Colon (tissue), 2 donors: Measurements from ENCODE around the gene GPC6.
A peak's percentile ranks its signal among the peaks of the same experiment; 100 is the strongest.

ENCODE experiments used
- FAIRE-seq: peaks from 2 replicates; lab custom pipeline; 2012; peaks lifted over from hg19 to GRCh38; lab: Jason Lieb, UNC
- donor health status: control.
- donor health status: control.

Gene GPC6

DNA sequence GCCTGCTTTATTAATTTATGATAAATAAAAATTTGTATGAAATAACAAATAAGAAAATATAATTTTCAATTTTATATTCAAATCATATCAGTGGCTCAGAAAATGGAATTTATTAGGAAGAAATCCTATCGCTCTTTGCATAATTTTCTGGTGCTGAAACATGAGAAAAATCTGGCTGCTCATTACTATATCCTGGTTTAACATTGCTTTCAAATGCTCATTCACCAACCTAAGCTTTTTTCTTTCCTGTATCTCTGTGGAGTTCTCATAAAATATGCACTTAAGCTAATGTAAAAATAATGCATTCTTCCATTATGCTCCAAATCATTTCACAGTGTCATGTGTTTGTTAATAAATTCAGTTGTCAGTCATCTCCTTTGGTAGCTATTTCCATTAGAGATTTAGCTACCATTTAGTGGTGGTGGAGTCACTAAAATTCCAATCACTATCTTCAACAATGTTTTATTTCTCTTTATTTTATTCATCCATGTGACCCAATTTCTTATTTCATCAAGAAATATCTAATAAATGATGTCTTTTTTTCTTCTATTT, 754.9 kb downstream of the GPC6 start:
- FAIRE-seq: no peak

- FAIRE-seq: no peak
Observed at GRCh38 chr13:93982179-93982918, 755.7 kb downstream of the GPC6 start.

GRCh38 chr13:93984052-93984451, 757.4 kb downstream of the GPC6 start:
- FAIRE-seq: no peak

DNA sequence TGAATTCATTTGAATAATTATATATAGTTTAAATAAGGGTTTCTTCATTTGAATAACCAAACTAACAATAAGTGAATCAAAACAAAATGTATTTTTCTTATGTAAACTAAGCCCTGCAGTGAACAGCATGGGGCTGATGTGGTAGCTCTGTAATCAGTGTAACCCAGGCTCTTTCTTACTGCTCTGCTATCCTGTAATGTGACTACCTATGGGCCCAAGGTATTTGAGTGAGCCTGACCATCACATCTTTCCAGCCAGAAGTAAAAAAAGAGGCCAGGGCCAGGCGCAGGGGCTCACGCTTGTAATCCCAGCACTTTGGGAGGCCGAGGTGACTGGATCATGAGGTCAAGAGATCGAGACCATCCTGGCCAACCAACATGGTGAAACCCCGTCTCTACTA, 758.3 kb downstream of the GPC6 start:
- FAIRE-seq: no peak

- FAIRE-seq: no peak
Observed at GRCh38 chr13:93987458-93987857, 760.9 kb downstream of the GPC6 start.

DNA sequence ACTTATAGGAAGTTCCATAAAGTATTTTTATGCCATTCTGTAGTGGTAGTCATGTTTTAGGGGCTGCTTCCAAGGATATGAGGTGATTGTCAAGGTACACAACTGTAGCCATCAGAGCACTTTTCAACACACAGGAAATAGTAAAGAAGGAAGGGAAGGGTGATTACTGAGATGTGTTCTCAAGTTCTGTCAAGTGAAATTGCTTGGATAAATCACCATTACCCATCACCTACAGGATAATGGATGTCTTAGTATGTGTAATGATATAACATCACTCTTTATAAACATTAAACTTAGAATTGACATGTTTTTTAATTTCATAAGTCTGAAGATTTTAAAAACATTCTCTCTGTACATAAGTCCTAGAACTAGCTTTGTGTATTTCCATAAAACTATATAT, 765.0 kb downstream of the GPC6 start:
- FAIRE-seq: peak; percentile 82

DNA sequence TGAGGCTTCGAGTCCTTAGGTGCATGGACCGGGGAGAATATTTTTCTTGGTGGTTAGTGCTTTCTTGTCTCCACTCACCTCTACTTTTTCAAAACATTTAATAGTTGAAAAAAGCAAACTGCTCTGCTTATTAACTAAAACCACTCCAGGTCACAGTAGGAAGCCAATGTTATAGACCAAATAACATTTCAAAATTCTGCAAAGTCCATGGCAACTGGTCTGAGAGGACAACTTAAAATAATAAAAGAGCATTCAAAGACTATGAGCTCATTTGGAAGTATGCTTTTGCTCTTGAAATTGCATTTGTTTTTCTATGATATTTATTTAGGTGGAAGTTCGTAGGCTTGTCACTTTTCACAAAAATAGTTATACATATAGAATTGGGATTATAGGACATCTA, 769.9 kb downstream of the GPC6 start:
- FAIRE-seq: no peak

DNA sequence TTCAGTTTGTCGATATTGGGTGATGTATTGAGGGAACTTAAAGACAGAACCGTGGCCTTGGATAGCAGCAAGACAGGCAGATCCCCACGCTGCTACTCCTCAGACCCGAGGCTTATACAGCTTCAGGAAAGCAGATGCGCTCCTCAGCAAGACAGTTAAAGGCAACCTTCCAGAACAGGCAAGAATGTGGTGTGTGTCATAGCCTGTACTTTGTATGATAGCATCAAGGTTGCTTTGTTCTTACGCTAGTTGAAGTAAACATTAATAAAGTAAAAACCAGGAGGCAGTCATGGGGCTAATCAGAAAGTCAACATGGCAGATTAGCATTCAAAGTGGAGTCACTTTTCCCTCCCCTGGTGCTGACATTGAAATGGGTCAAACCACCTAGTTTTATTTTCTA, 779.7 kb downstream of the GPC6 start:
- FAIRE-seq: no peak

GRCh38 chr13:94007072-94007471, 780.5 kb downstream of the GPC6 start:
- no peak for FAIRE-seq

DNA sequence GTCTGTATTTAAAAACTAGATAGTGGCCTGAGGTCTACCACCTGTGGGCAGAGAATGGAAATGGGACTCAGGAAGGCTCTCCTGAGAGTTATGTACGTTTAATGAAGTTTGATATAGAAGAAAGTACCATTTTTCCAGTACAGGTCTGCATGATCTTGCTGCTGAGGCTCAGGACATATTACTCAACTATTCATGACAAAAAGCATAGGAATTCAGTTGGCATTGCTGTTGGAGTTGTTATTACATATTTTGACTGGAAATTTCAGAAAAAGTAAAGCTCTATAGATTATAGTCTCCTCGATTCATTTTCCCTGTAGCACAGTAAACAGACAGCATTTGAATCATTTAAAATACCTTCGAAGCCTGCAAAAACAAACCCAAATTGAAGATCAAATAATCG, 783.1 kb downstream of the GPC6 start:
- FAIRE-seq: no peak

- no peak for FAIRE-seq
Observed at GRCh38 chr13:94014461-94014860, 787.9 kb downstream of the GPC6 start.

GRCh38 chr13:94020426-94020825, 793.8 kb downstream of the GPC6 start:
- FAIRE-seq: no peak

GRCh38 chr13:94020833-94021232, 794.2 kb downstream of the GPC6 start:
- no peak for FAIRE-seq

DNA sequence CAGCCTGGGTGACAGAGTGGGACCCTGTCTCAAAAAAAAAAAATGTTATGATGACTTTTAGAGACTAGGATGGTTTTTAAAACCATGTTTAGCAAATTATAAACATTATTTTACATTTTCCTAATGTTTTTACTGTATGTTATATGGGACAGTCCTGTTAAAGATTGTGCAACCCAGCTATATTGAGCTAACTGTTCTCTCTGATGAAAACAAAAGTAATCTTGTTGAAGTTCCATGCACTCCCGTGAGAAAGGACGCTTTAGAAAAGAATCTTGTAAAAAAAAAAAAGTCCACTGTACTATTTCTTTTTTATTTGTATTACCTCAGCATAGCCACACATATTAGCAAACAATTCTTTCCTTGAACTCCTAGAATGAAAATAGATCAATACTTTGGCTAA, 801.6 kb downstream of the GPC6 start:
- no peak for FAIRE-seq

DNA sequence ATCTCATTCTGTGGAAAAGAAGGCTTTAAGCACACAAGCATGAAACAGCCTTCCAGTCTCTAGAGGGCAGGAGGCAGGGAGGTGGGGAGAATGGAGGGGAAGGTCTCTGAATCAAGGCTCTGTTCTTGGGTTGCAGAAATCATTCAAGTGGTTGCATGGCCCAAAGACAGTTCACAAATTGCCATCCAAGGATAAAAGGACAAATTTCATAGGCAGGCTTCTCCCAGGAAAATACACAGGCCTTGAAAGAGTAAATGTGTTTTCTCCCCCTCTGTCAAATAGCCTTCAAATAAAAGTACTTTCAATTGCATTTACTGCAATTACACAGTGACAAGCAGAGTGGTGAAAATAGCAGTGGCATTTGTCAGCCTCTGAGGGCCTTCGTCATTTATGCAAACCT, 802.0 kb downstream of the GPC6 start:
- no peak for FAIRE-seq

- no peak for FAIRE-seq
Observed at GRCh38 chr13:94030415-94031119, 804.0 kb downstream of the GPC6 start.

DNA sequence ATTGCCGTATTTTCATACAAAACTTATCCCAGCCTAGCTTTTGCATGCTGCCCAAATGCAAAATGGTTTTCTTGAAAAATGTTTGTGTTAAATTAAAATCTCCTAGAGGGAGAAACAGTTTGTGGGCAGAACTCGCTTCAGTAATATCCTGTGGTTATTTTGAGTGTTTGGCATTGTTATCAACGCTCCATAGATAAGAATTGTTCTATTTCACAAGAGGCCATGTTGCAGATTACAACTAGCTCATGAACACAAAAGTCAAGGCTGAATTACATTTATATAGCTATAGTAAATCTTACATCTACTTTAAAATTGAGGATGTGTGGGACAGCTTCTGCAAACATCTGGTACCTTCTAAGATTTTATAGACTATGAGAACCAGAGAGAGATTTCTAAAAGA, 805.0 kb downstream of the GPC6 start:
- FAIRE-seq: no peak

- no peak for FAIRE-seq
Observed at GRCh38 chr13:94033098-94033497, 806.5 kb downstream of the GPC6 start.

GRCh38 chr13:94033830-94034642, 807.4 kb downstream of the GPC6 start:
- FAIRE-seq: no peak

- no peak for FAIRE-seq
Observed at GRCh38 chr13:94050039-94050438, 823.4 kb downstream of the GPC6 start.

DNA sequence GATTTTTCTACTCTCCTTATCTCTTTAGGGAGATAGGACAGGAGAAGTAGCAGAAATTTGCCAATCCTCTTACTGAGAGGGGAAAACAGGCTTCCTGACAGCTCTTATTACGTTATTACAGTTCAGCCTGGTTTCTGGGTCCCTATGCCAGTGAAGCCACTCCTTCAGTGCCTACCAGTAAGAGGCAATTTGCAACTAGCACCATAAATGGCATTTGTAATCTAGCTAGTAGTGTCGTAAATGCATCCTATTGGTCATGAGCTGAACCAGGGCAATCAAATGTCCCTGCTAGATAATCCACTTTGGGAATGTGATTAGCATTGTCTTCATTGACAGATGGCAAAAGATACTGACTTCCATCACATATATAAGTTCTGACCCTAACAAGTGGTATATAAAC, 824.1 kb downstream of the GPC6 start:
- FAIRE-seq: no peak

GRCh38 chr13:94053986-94054593, 827.5 kb downstream of the GPC6 start:
- FAIRE-seq: no peak
